SK-N-SH treated with all-trans-retinoic acid at 6 μM for 48 hours (cell line): ENCODE data around the gene TRIM17.

Experiments used
- ATAC-seq: fragments of 200-7000 bp; cut with Tn5 transposase; 3 replicates; pipeline ENCODE4 v1.9.1; 2020; ENCODE audit warnings: mild to moderate bottlenecking, moderate library complexity
- ARNTL ChIP-seq: fragments of 450-650 bp; formaldehyde crosslinking; IDR thresholded peaks from 2 replicates; pipeline ENCODE4 v1.5.0; 2020; ENCODE audit warnings: low read depth, mild to moderate bottlenecking, moderate library complexity, borderline replicate concordance
- CREB5 ChIP-seq: fragments of 250-450 bp; sonication (Bioruptor Pico); IDR thresholded peaks from 2 replicates; pipeline ENCODE4 v1.5.1; 2020; ENCODE audit warnings: low read depth, mild to moderate bottlenecking, moderate library complexity
- CSDC2 ChIP-seq: fragments of 250-450 bp; sonication (Bioruptor Pico); IDR thresholded peaks from 2 replicates; pipeline ENCODE4 v1.5.0; 2020; ENCODE audit warnings: mild to moderate bottlenecking, moderate library complexity
- CSRNP3 ChIP-seq: fragments of 250-450 bp; sonication (Bioruptor Pico); IDR thresholded peaks from 2 replicates; pipeline ENCODE4 v1.5.1; 2021; ENCODE audit warnings: mild to moderate bottlenecking, moderate library complexity
- ESRRG ChIP-seq: fragments of 250-450 bp; sonication (Bioruptor Pico); IDR thresholded peaks from 2 replicates; pipeline ENCODE4 v1.6.1; 2021; ENCODE audit warnings: mild to moderate bottlenecking
- GLIS3 ChIP-seq: fragments of 250-450 bp; sonication (Bioruptor Pico); IDR thresholded peaks from 2 replicates; pipeline ENCODE4 v1.5.0; 2020; ENCODE audit warnings: mild to moderate bottlenecking, moderate library complexity
- ISL1 ChIP-seq: fragments of 250-450 bp; sonication (Bioruptor Pico); IDR thresholded peaks from 2 replicates; pipeline ENCODE4 v2.1.2; 2022; ENCODE audit warnings: mild to moderate bottlenecking, moderate library complexity
- PATZ1 ChIP-seq: fragments of 250-450 bp; sonication (Bioruptor Pico); IDR thresholded peaks from 2 replicates; pipeline ENCODE4 v1.8.0; 2020; ENCODE audit warnings: mild to moderate bottlenecking, moderate library complexity, borderline replicate concordance
- PPARA ChIP-seq: fragments of 250-450 bp; sonication (Bioruptor Pico); IDR thresholded peaks from 2 replicates; pipeline ENCODE4 v1.5.0; 2020; ENCODE audit warnings: mild to moderate bottlenecking, borderline replicate concordance
- RARB ChIP-seq: fragments of 250-450 bp; sonication (Bioruptor Pico); IDR thresholded peaks from 2 replicates; pipeline ENCODE4 v1.8.0; 2021; ENCODE audit warnings: mild to moderate bottlenecking, moderate library complexity
- TCF4 ChIP-seq: fragments of 250-450 bp; sonication (Bioruptor Pico); IDR thresholded peaks from 2 replicates; pipeline ENCODE4 v1.8.0; 2021; ENCODE audit warnings: mild to moderate bottlenecking, moderate library complexity, borderline replicate concordance
- TOX ChIP-seq: fragments of 250-450 bp; sonication (Bioruptor Pico); IDR thresholded peaks from 2 replicates; pipeline ENCODE4 v1.8.0; 2021; ENCODE audit warnings: mild to moderate bottlenecking, moderate library complexity, borderline replicate concordance
- TSHZ2 ChIP-seq: fragments of 250-450 bp; sonication (Bioruptor Pico); IDR thresholded peaks from 2 replicates; pipeline ENCODE4 v1.5.0; 2020; ENCODE audit warnings: mild to moderate bottlenecking, moderate library complexity
- ZC3H10 ChIP-seq: fragments of 250-450 bp; sonication (Bioruptor Pico); IDR thresholded peaks from 2 replicates; pipeline ENCODE4 v1.5.1; 2021; ENCODE audit warnings: mild to moderate bottlenecking, moderate library complexity
- ZFP3 ChIP-seq: fragments of 250-450 bp; sonication (Bioruptor Pico); IDR thresholded peaks from 2 replicates; pipeline ENCODE4 v1.5.0; 2020; ENCODE audit warnings: mild to moderate bottlenecking, moderate library complexity
- ZFP30 ChIP-seq: fragments of 450-650 bp; formaldehyde crosslinking; IDR thresholded peaks from 2 replicates; pipeline ENCODE4 v1.5.0; 2022; ENCODE audit warnings: mild to moderate bottlenecking, moderate library complexity
- ZNF565 ChIP-seq: fragments of 450-650 bp; formaldehyde crosslinking; conservative IDR thresholded peaks from 2 replicates; pipeline ENCODE4 v1.5.0; 2020; ENCODE audit warnings: low read depth, mild to moderate bottlenecking, moderate library complexity
- ZNF70 ChIP-seq: fragments of 450-650 bp; formaldehyde crosslinking; IDR thresholded peaks from 2 replicates; pipeline ENCODE4 v1.5.0; 2020; ENCODE audit warnings: mild to moderate bottlenecking, moderate library complexity
- ZNF8 ChIP-seq: fragments of 450-650 bp; formaldehyde crosslinking; IDR thresholded peaks from 2 replicates; pipeline ENCODE4 v1.5.0; 2020; ENCODE audit warnings: mild to moderate bottlenecking, moderate library complexity

TRIM17 gene

GRCh38 chr1:228400692-228401454 is 15.8 kb downstream of the TRIM17 start:
- ATAC-seq: no peak
- TF ChIP-seq GLIS3 (CRISPR knock-in tag) (no peak), PPARA (CRISPR knock-in tag) (no peak)
- TF ChIP-seq, all 23 proteins: peak for 0

- TF ChIP-seq ZFP3: no peak
- no peak for TF ChIP-seq ZNF70
- no peak for TF ChIP-seq ZNF565 (CRISPR knock-in tag)
- TF ChIP-seq TOX (CRISPR knock-in tag): no peak
- no peak for TF ChIP-seq RARB
- no peak for TF ChIP-seq TCF4 (CRISPR knock-in tag)
- TF ChIP-seq ISL1 (CRISPR knock-in tag): no peak
- no peak for TF ChIP-seq GLIS3 (CRISPR knock-in tag)
- TF ChIP-seq ESRRG (CRISPR knock-in tag): no peak
- TF ChIP-seq ZC3H10 (CRISPR knock-in tag): no peak
- TF ChIP-seq, all 23 proteins: peak for 0
- ATAC-seq: no peak
These were observed 16.4 kb downstream of the TRIM17 start for GRCh38 chr1:228400237-228400651.

GRCh38 chr1:228399531-228400236 is 17.0 kb downstream of the TRIM17 start:
- ATAC-seq: no peak
- no peak for TF ChIP-seq ZNF8 (CRISPR knock-in tag)
- TF ChIP-seq TSHZ2: no peak
- TF ChIP-seq GLIS3 (CRISPR knock-in tag): no peak
- no peak for TF ChIP-seq ZNF565 (CRISPR knock-in tag)
- TF ChIP-seq CSRNP3 (CRISPR knock-in tag): no peak
- TF ChIP-seq CSDC2 (CRISPR knock-in tag): no peak
- TF ChIP-seq ZC3H10 (CRISPR knock-in tag): no peak
- no peak for TF ChIP-seq ZFP30 (CRISPR knock-in tag)
- no peak for TF ChIP-seq RARB
- no peak for TF ChIP-seq PATZ1 (CRISPR knock-in tag)

GRCh38 chr1:228398741-228399461 is 17.8 kb downstream of the TRIM17 start:
- no peak for TF ChIP-seq TSHZ2
- no peak for TF ChIP-seq RARB
- TF ChIP-seq CSDC2 (CRISPR knock-in tag): no peak
- TF ChIP-seq ESRRG (CRISPR knock-in tag): no peak
- no peak for TF ChIP-seq CSRNP3 (CRISPR knock-in tag)
- TF ChIP-seq CREB5 (CRISPR knock-in tag): no peak
- no peak for TF ChIP-seq ARNTL
- no peak for ATAC-seq
